Fibroblast of villous mesenchyme (primary cell): Measurements from ENCODE around the gene SNX13. TPM values are rescaled to one million over a fixed set of nuclear protein-coding genes. Genes with fewer than 3 reads are reported as not detected.

Experiments
- DNase-seq: peaks from one replicate; pipeline ENCODE4 v3.0.0-alpha.2; 2010; ENCODE audit warnings: low read depth
- H3K4me3 ChIP-seq: 2 replicates; pipeline ENCODE4 v1.5.1; 2011; ENCODE audit warnings: low read depth, mild to moderate bottlenecking, low read length
- CTCF ChIP-seq: IDR thresholded peaks from 2 replicates; pipeline ENCODE4 v1.5.1; 2012; ENCODE audit warnings: low read depth, mild to moderate bottlenecking, low read length; ENCODE audit not compliant: insufficient read depth
- total RNA-seq: library from RNA; depleted of rRNA; stranded (reverse); fragments of >200 nt; gene quantifications from 2 replicates; pipeline ENCODE4 v1.2.3, GENCODE V29; 2012

SNX13 gene
- total RNA-seq, 1 donor = 51.8 TPM

DNA sequence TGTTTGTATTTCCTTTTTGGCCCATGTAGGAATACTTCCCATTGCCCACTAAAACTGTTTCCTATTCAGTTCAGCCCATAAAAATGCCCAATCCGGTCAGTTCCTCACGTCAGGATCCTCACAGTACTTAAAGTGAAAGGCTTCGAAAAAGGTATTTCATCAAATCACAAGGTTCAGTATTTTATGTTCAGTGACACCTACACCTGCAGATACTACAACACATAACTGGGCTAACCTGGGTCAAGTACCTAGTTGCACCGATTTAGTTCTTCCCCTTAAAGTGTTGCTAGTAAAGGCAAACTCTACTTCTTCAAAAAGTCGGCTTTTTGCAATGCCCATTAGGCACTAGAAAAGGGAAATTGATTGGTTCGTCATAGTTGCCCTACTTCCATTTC is 1.1 kb downstream of the SNX13 start:
- DNase-seq = peak; percentile 58
- no peak for TF ChIP-seq CTCF

DNA sequence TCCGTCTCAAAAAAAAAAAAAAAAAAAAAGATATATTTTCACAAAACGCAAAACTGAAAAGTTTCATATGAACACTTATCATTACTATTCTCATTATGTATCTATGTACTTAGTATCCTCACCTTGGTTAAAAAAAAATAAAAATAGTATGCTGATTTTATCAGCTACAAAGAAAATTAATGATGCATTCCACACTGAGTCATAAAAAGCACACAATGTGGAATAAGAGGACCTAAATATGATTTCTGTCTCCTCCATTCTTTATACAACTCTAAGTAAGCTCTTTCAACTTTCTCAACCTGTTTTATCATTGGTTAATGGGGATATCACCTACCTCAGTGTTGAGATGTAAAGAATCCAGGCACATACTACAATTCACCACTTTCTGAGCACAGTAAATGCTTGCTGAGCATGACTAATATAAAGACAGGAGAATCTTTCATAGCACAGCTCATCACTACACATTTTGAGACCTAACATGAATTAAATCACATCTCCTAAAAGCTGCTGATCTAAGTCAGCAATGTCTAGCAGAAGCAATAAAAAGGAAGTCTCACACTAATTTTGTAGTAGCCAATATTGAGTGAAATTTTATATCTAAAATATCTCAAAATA is 2.7 kb downstream of the SNX13 start:
- no peak overlapping the region for H3K4me3 ChIP-seq
- no peak for DNase-seq
- no peak for TF ChIP-seq CTCF

More for the DNA sequence above, 1.1 kb downstream of the SNX13 start:
- peak overlapping the region; percentile 96 for H3K4me3 ChIP-seq

DNA sequence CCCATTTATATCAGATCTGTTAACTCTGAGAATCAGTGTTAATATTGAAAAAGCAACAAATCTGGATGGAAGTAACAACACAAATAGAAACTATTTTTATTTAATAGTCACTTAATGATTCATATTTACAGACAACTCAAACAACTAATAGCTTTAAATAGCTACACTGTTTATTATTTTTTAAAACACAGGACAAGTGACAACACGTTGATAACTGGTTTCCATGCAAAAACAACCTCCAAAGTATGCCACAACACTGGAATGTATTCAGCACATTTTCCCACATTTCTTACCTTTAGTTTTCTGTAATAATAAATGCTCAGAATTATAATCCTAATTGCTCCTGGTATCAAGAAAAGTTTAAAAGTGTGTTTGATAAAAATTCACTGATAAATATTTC is 4.0 kb downstream of the SNX13 start:
- DNase-seq = no peak
- TF ChIP-seq CTCF = no peak
- H3K4me3 ChIP-seq = no peak overlapping the region

DNA sequence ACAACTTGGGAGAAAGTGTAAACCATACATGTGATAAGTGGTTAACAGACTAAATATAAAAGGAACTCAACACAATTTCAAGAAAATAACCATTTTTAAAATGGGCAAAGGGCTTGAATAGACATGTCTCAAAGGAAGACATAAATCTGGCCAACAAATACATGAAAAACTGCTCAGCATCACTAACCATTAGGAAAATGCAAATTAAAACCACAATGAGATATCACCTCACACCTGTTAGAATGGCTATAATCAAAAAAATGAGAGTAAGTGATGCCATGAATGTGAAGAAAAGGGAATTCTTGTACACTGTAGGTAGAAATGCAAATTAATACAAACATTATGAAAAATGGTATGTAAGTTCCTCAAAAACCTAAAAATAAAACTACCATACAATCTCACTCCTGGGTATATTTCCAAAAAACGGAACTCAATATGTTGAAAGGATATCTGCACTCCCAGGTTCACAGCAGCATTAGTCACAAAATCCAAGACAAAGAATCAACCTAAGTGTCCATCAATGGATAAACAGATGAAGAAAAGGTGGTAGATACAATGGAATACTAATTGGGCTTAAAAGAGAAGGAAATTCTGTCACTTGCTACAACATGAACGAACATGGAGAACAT is 5.6 kb downstream of the SNX13 start:
- no peak overlapping the region for H3K4me3 ChIP-seq
- DNase-seq = no peak

GRCh38 chr7:17934094-17934493 is 6.2 kb downstream of the SNX13 start:
- no peak for TF ChIP-seq CTCF
- H3K4me3 ChIP-seq = no peak overlapping the region
- no peak for DNase-seq

More for the DNA sequence above, 5.6 kb downstream of the SNX13 start:
- TF ChIP-seq CTCF = no peak

DNA sequence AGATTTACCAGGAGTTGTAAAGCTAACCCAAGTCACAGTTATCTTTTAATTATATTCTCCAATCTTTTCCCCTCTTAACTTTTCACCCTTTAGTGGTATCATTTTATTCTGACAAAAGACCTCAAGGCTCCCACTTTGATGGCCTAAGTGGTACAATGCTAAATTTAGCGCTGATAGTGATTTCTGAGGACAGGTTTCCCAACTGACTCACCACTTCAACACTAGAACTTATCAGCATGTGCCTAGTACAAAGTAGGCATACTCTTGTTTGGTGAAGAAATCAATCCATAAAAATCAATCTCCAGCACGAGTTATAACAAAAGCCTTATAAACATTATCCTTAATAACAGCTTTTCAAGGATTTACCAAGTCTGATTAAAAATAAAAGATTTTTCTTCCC is 7.5 kb downstream of the SNX13 start:
- H3K4me3 ChIP-seq = no peak overlapping the region
- no peak for DNase-seq
- no peak for TF ChIP-seq CTCF

DNA sequence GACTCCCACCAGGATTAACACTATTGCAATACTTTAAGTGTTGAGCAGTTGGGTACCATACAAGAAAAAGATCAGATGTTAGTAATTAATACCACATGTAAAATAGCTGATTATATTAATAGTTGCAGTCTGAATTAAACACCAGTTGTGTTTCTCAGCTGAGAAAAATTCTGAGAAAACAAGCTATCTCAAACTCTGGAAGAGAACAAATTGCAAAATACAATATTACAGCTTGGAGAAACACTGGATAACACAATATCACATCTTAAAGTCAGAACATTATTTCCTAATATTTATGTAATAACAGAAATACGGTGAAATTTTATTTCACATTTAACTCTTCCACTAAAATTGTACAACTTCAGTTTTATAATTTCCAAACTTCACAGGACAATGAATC is 9.2 kb downstream of the SNX13 start:
- DNase-seq = no peak
- H3K4me3 ChIP-seq = no peak overlapping the region
- TF ChIP-seq CTCF = no peak
